ENCODE measurements around the gene ASPN.

ASPN gene

GRCh38 chr9:92503156-92503555 is 20.9 kb upstream of the ASPN start:
- no peak for DNase-seq

GRCh38 chr9:92501671-92502393 is 19.5 kb upstream of the ASPN start:
- DNase-seq: no peak

DNA sequence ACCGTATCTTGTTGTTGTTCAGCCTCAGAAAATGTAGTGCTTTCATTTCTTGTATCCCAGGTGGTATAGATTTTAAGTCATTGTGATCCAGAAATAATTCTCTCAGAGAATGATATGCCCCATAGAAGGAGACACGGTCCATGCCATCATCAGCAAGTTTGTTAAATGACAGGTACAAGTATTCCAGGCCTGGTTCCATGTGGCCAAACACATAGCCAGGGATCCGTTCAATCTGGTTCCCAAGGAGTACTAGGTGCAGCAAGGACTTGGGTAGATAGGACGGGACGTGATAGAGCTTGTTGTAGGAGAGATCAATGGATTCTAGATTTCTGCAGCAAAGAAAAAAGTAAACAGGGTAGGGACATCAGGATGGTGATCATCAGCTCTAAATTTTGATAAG is 18.4 kb upstream of the ASPN start:
- DNase-seq: no peak

DNA sequence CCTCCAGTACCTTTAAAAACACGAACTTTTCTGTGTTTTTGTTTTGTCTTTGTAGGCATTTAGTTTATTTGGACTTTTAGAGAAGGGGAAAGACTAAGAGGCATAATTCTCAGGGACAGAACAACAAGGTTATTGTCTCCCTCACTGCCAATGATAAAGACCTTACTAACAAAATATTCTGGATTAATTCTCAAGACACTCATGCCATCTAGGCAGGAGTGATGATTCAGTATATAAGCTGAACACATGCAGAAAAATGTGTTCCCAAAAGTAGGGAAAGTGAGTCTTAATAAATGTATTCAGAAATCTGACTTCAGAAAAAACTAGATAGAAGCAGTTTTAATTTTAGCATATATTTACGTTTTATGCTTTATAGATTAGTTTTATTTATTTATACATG is 17.4 kb upstream of the ASPN start:
- DNase-seq: no peak

DNA sequence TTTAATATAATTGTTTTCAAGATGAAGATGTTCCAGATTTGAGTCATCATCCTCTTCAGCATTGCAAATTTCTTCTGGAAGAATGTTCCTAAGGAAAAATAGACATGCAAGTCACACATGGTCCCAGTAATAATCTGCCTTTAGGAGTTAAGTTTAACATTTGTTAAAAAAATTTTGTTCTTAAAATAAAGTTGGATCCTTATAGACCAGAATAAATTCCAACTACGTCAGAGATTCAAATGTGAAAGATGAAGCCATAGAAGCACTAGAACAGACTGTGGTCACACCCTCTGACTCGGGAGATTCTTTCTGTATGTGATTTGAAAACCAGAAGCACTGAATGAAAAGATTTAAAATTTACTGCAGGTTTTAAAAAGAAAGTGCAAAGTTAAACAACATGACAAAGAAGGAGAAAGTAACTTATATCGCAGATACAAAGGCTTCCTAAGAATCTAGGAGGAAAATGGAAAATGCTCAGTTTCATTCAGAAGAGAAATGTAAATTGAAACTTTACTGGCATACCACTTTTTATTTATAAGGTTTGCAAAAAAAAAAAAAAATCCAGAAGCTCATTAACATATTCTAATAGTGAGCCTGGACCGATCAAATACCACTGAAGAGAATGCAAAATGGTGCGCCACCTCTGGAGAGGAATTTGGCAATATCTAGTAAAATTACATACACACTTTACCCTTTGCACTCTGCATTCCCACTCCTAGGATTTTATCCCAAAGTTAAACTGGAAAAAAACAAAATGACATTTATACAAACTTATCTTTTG is 14.3 kb upstream of the ASPN start:
- no peak for DNase-seq

GRCh38 chr9:92494856-92495255 is 12.6 kb upstream of the ASPN start:
- DNase-seq: no peak

GRCh38 chr9:92493749-92494387 is 11.6 kb upstream of the ASPN start:
- DNase-seq: no peak

GRCh38 chr9:92492781-92493401 is 10.6 kb upstream of the ASPN start:
- no peak for DNase-seq

DNA sequence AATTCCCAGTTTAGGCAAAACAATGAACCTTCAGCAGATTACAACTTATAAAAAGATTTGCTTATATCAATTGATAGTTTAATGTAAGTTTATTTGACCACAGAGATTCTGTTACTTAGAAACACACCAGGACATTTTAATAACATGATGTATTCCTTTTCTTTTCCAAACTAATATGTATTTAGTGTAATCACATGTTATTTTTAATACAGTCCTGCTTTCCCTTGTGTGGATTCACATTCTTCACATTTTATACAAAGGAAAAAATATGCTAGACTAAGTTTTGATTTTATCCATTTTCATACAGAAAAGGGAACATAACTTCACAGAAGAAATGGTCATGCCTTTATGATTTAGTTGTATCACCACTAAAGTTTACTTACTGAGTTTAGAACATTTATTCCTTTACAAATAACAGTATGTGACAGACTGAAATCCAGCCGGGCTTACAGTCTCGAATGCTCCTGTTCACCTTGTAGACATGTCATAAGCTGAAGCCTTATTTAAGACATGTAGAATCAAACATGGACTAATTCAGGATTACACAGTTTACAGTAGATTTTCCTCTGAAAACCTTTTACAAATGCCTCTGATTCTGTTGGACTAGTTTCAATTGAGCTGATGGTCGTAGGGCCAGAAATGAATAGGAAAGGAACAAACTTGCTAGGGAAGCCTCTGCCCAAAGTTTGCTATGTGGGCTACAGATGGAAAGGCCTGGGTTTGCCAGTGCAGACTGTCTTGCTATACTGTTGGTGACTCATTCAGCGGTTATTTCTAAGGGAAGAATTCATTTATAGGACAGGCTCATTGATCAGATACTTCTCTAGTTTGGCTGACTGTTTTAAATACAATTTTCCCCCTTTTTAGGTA is 6.6 kb upstream of the ASPN start:
- DNase-seq: no peak

DNA sequence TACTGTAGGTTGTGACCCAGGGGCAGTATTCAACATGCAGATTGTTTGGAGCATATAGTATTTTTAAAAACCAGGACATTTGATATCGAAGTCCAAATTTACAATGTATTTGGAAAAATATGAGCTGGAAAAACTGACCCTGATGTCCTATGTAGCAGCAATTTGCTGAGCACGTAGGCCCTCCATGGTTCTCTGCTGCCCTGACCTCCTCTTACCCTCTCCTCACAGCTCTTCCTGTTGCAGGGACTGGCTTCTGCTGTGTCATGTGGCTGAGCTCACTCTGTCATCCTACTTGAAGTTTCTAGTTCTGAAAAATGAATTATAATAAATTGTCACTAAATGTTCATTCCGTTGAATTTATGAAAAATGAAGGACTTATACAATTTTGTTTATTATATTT is 4.1 kb upstream of the ASPN start:
- DNase-seq: no peak

DNA sequence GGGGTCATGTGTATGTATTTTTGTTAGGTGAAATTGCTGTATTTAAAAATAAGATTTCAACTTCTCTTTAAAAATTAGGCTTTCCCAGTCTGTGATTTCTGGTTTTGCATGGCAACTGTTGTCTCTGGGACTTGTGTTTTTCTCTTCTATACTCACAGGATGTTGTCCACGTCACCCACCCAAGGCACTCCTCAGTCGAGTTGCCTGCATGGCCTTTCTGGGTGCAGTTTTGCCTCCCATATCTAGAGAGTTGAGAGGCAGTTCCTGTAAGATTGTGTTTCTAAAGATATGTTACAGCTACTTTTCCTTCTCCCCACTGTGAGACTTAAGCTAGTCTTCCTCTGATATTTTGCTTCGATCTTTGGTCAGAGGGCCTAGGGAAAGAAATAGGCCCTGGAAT is 2.3 kb upstream of the ASPN start:
- DNase-seq: no peak

- DNase-seq: no peak
Measured at GRCh38 chr9:92483627-92484545, 1.6 kb upstream of the ASPN start.

- no peak for DNase-seq
Measured at GRCh38 chr9:92482805-92483204, 499 bp upstream of the ASPN start.

- DNase-seq: no peak
Measured at GRCh38 chr9:92480986-92481633, 1.2 kb downstream of the ASPN start.

GRCh38 chr9:92480291-92480771 is 2.0 kb downstream of the ASPN start:
- DNase-seq: no peak

DNA sequence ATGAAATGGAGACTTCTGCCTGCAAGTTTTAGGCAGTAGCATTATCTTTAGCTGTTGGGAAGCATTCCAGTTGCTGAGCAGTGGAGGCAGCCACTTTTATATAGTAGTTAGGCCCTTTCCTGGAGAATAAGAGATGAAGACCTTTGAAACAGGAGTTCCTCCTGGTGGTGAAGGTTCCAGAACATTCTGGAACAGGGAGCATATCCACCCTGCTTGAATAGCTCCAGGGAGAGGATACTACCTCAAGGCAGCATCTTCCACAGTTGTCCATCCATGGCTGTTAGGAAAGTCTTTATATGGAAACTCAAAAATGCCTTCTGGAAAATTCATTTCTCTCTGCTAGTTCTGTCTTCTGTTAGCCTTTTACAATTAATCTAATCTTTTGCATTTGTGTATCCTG is 3.0 kb downstream of the ASPN start:
- no peak for DNase-seq

DNA sequence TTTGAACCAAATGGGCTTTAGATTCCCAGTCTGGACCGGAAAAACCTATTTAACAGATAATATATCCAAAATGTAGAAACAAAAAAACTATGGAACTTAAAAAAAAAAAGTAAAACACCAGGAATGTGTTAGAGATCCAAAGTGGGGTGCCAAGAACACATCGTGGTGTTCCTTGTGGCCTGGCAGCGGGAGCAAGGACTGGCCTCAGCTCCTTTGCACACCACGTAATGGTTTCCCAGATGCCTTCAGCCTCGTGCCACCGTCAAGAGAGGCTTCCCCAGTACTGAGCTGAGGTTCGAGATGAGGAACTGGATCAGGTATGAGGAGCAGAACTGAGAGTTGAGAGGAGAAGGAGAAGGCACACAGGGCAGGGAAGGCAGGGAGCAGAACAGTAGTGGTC is 3.5 kb downstream of the ASPN start:
- no peak for DNase-seq

GRCh38 chr9:92476962-92477361 is 5.3 kb downstream of the ASPN start:
- no peak for DNase-seq

DNA sequence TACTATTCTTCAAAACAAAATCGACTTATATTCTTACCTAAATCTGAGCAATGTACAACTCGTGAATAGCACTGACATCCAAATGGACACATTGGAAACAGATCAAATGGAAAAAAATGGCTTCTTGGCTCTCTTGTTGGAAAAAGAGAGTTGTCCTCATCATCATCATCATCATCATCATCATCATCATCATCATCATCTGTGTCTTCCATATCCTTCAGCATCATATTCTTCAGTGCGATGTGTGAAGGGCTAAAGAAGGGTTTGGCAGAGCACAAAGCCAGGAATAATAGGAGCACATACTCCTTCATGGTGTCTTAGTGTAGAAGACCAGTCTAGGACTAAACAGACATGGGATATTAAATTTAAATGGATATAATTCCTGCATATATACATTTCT is 7.7 kb downstream of the ASPN start:
- no peak for DNase-seq

- DNase-seq: no peak
Measured at GRCh38 chr9:92468206-92468605, 14.1 kb downstream of the ASPN start.

DNA sequence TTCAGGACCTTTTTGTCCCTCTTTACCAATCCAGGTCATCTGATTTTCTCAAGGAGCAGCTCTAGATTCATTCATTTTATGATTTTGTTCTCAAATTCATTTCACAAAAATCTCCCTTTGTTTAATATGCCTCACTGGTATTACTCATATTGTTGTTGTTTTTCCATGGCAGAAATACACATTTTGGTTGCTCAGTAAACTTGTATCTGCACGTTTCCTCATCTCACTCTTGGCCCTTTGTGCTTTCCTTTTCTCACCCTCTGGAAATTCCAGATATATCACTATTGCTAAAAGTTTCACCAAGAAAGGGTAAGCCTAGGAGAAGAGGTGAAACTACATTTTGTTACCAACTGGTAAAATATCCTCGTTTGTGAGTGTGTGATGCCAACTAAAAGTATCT is 14.8 kb downstream of the ASPN start:
- no peak for DNase-seq
